ENCODE results near the gene TAS2R46.

DNA sequence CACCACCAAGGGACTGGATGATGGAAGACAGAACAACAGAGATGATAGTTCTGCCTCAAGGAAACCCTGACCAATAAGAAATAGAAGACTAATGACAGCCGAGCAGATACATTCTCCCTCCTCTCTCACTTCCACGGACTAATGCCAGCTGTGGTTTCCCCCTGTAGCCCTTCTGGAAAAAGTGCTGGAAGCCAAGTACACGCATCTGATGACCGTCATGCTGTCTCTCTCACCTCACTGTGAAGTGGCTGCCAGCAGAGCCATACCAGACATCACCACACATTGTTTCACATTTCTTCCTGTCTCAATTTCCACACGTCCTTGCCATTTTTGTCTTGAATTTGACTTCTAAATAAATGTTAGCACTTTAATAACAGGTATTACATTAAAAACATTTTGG, 27.2 kb upstream of the TAS2R46 start:
- TF ChIP-seq FOXA1 (IDR thresholded peaks at IDR 0.05) (no peak), FOXK2 (IDR thresholded peaks at IDR 0.05) (no peak), ELF4 (IDR thresholded peaks at IDR 0.05) (no peak)

Data from HEK293T (cell line).